ENCODE results near the gene BRD4.

DNA sequence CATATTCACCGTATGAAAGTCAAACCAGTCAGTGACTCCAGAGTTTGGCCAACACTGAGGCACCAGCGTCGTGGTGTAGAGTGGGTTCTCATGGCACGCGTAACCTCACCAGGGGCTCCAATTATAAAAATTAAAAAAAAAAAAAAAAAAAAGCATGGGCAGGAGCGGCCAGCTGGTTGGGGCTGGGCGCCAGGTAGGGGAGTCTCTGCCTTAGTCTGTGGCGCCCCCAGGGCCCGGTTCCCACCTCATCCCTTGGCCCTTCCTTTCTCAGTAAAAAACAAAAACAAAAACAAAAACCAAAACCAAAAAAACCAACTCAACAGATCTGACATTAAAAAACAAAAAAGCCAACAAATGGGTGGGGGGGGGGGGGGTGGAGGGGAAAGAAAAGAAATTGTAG is 95.5 kb downstream of the BRD4 start:
- TF ChIP-seq CTCF (IDR thresholded peaks at IDR 0.05) (no peak), POLR2A (IDR thresholded peaks at IDR 0.05) (no peak)

Measured in vagina (tissue), 2 donors.